ENCODE results near the gene PNPT1. TPM values are rescaled to one million over a fixed set of nuclear protein-coding genes. Genes with fewer than 3 reads are reported as not detected.

PNPT1 gene
- total and polyA plus RNA-seq, 12 donors: 7.0 to 35.7 (median 19.7) TPM

- Histone ChIP-seq H3K9me3 (replicated peaks in 1 of 3) (no peaks in the 10 kb centered on the region), H3K36me3 (replicated peaks in 1 of 2) (no peaks in the 10 kb centered on the region), H3K27me3 (no peaks in the 10 kb centered on the region), H3K27ac (no peak overlapping the region), H3K4me3 (no peak overlapping the region), H3K4me1 (replicated peaks in 1 of 2) (no peaks in the 10 kb centered on the region)
- no peak for DNase-seq
- intact Hi-C loops (cut with DNase I): loop anchor here in 1 of 2 donors (10.0 kb wide), 1 partner anchor 403 kb away; no protein-coding TSS in a partner anchor
- 71 to 78% (median 76%) methylated on average over 5 of the region's 5 CpGs for WGBS, 4 donors
- TF ChIP-seq CTCF (IDR thresholded peaks at IDR 0.05): no peak
- no peak for TF ChIP-seq POLR2A (IDR thresholded peaks at IDR 0.05)
These were observed 28.1 kb upstream of the PNPT1 start for GRCh38 chr2:55721596-55722215.

- no peaks in the 10 kb centered on the region for H3K36me3 ChIP-seq (replicated peaks in 1 of 2)
- H3K9me3 ChIP-seq (replicated peaks in 1 of 3): no peaks in the 10 kb centered on the region
- H3K4me1 ChIP-seq (replicated peaks in 1 of 2): no peaks in the 10 kb centered on the region
- no peak overlapping the region for H3K4me3 ChIP-seq
- no peaks in the 10 kb centered on the region for H3K27me3 ChIP-seq
- intact Hi-C loops (cut with DNase I): loop anchor here in 1 of 2 donors (10.0 kb wide), 1 partner anchor 404 kb away; no protein-coding TSS in a partner anchor
- DNase-seq: no peak
- WGBS, 4 donors: 59 to 72% (median 62%) methylated on average over 11 of the region's 11 CpGs
- no peak overlapping the region for H3K27ac ChIP-seq
- TF ChIP-seq CTCF (IDR thresholded peaks at IDR 0.05) (no peak), POLR2A (IDR thresholded peaks at IDR 0.05) (no peak)
These were observed 26.8 kb upstream of the PNPT1 start for GRCh38 chr2:55720417-55720816.

- Histone ChIP-seq H3K4me1 (replicated peaks in 1 of 2) (no peaks in the 10 kb centered on the region), H3K9me3 (replicated peaks in 1 of 3) (no peaks in the 10 kb centered on the region), H3K36me3 (replicated peaks in 1 of 2) (no peaks in the 10 kb centered on the region), H3K27ac (no peak overlapping the region), H3K4me3 (no peak overlapping the region), H3K27me3 (no peaks in the 10 kb centered on the region)
- intact Hi-C loops (cut with DNase I): loop anchor here (2.0 to 10.0 kb wide), 4 partner anchors 291 to 412 kb away; no protein-coding TSS in a partner anchor
- WGBS, 4 donors: 62 to 79% (median 70%) methylated on average over 1 of the region's 1 CpG
- no peak for DNase-seq
- TF ChIP-seq CTCF (IDR thresholded peaks at IDR 0.05) (no peak), POLR2A (IDR thresholded peaks at IDR 0.05) (no peak)
These were observed 26.2 kb upstream of the PNPT1 start for GRCh38 chr2:55719852-55720251.

- peak; percentile 52 to 79 (median 59) for DNase-seq
- TF ChIP-seq POLR2A (IDR thresholded peaks at IDR 0.05) (no peak), CTCF (IDR thresholded peaks at IDR 0.05) (peak; percentile 71 to 86 (median 78))
- no peak overlapping the region for H3K27ac ChIP-seq
- intact Hi-C loops (cut with DNase I): loop anchor here (2.0 to 10.0 kb wide), 3 partner anchors 292 to 414 kb away; no protein-coding TSS in a partner anchor
- H3K36me3 ChIP-seq (replicated peaks in 1 of 2): no peaks in the 10 kb centered on the region
- H3K27me3 ChIP-seq: no peaks in the 10 kb centered on the region
- WGBS, 4 donors: 22 to 26% (median 23%) methylated on average over 11 of the region's 11 CpGs
- H3K4me3 ChIP-seq: no peak overlapping the region
- H3K4me1 ChIP-seq (replicated peaks in 1 of 2): no peaks in the 10 kb centered on the region
- no peaks in the 10 kb centered on the region for H3K9me3 ChIP-seq (replicated peaks in 1 of 3)
These were observed 24.7 kb upstream of the PNPT1 start for GRCh38 chr2:55718165-55719008.

All from adrenal gland (tissue), 12 donors.